LNCaP clone FGC (cell line): ENCODE measurements around the gene RAB7A.

Experiments
- DNase-seq: peaks from one replicate; pipeline ENCODE4 v3.0.0-alpha.2; 2011; ENCODE audit warnings: low read depth
- H3K4me3 ChIP-seq: 2 replicates; pipeline ENCODE4 v1.5.1; 2011; ENCODE audit warnings: mild to moderate bottlenecking, low read depth, low read length, control low read depth
- CTCF ChIP-seq: IDR thresholded peaks from 2 replicates; pipeline ENCODE4 v1.5.1; 2012; ENCODE audit warnings: mild to moderate bottlenecking; ENCODE audit not compliant: control insufficient read depth, insufficient read depth; ENCODE audit errors: extremely low read depth

The RAB7A gene

GRCh38 chr3:128803307-128803706, 77.3 kb downstream of the RAB7A start:
- no peak for DNase-seq
- TF ChIP-seq CTCF: no peak
- no peak overlapping the region for H3K4me3 ChIP-seq

- no peak for DNase-seq
- TF ChIP-seq CTCF: no peak
- H3K4me3 ChIP-seq: no peak overlapping the region
These were observed 78.2 kb downstream of the RAB7A start for GRCh38 chr3:128804017-128804810.

GRCh38 chr3:128804811-128805155, 78.8 kb downstream of the RAB7A start:
- no peak for TF ChIP-seq CTCF
- DNase-seq: no peak
- H3K4me3 ChIP-seq: no peak overlapping the region

- no peak overlapping the region for H3K4me3 ChIP-seq
- no peak for TF ChIP-seq CTCF
- no peak for DNase-seq
These were observed 79.8 kb downstream of the RAB7A start for GRCh38 chr3:128805772-128806171.

GRCh38 chr3:128806588-128806987, 80.6 kb downstream of the RAB7A start:
- no peak for TF ChIP-seq CTCF
- H3K4me3 ChIP-seq: no peak overlapping the region
- no peak for DNase-seq

- no peak overlapping the region for H3K4me3 ChIP-seq
- no peak for DNase-seq
- TF ChIP-seq CTCF: no peak
These were observed 81.3 kb downstream of the RAB7A start for GRCh38 chr3:128807186-128807830.

GRCh38 chr3:128808672-128809071, 82.7 kb downstream of the RAB7A start:
- 0 out of 2 replicates have a peak, but pooled peaks have one; percentile 13 for TF ChIP-seq CTCF
- no peak for DNase-seq
- no peak overlapping the region for H3K4me3 ChIP-seq
